GM12874 (cell line): ENCODE data around the gene SH3RF2.

Source experiments
- CTCF ChIP-seq: IDR thresholded peaks from 2 replicates; pipeline ENCODE4 v1.5.1; 2011; ENCODE audit warnings: low read depth, mild to moderate bottlenecking, control low read depth, low read length, moderate library complexity; ENCODE audit not compliant: insufficient read depth

The SH3RF2 gene

GRCh38 chr5:146068977-146069779, 132.8 kb downstream of the SH3RF2 start:
- no peak for TF ChIP-seq CTCF

DNA sequence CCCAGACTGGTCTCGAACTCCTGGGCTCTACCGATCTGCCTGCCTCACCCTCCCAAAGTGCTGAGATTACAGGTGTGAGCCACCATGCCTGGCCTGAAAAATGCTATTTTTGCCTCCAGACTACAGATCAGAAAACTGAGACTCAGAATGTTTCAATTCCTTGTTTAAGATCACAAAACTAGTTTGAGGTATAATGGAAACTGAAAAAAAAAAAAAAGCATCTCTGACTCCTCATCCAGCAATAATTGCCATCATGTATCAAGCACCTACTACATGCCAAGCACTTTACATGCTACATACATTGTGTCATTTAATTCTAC, 133.4 kb downstream of the SH3RF2 start:
- TF ChIP-seq CTCF = no peak

GRCh38 chr5:146070746-146071145, 134.4 kb downstream of the SH3RF2 start:
- TF ChIP-seq CTCF = no peak

DNA sequence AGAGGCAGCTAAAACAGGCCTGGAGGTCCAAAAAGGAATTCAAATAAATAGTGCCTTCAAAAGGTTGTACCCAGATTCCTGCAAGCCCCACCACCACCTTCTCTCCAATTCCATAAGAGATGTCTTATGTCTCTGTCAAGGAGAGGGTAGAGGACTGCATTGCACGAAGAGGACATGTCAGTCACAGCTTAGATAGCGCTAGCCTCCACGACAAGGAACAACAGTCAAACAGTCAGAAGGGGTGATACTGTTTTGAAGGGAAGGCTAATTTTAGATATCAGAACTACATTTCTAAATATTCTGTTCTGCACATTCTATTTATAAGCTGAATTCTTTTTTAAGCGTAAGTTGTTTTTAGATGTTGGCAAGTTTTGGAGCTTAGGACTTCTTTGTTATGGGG, 134.8 kb downstream of the SH3RF2 start:
- TF ChIP-seq CTCF = no peak

GRCh38 chr5:146072595-146072994, 136.2 kb downstream of the SH3RF2 start:
- no peak for TF ChIP-seq CTCF

DNA sequence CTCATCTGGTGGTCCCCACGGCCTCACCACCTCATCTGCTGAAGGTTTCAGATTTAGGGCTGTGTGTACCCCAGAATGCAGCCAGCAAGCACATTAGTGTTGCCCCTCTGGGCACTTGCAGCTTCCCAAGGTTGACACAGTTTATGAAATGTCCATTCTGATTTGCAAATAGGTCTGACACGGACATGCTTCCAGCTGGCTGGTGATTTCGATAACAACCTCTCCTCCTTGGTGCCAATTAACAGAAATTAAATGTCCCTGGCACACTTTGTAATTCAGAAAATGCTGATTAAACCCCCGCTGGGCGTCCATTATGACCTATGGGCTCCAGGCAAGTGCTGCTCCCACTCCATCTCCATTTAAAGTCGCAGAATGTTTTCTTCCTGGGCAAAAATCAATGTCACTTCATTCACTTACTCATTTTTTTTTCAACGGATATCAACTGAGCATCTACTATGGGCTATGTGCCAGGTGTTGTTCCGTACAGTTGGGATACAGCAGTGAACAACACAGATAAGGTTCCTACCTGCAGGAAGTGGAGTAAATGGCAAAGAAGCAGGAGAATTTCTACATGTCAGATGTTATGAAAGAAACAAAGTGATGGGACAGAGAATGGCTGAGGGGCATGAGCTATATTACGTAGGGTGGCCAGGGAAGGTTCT, 137.0 kb downstream of the SH3RF2 start:
- no peak for TF ChIP-seq CTCF

DNA sequence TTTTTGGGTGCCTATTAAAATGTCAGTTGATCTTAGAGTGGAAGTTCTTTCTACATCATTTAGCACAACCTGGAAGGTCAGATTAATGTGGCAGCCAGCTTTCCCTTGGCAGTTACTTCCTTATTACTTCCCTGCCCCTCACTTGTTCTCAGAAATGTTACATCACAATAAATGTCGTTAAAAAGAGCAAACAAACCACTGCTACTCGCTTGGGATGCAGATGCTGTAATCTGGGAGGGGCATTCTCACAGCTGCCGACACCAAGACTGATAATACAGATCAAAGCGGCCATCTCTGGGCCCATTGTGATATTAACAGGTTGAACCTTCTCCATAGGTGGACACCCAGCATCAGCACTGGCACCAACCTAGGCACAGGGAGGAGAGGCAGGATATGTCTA, 139.7 kb downstream of the SH3RF2 start:
- TF ChIP-seq CTCF = no peak
